Measurements from ENCODE around the gene STAT5B. TPM values are rescaled to one million over a fixed set of nuclear protein-coding genes. Genes with fewer than 3 reads are reported as not detected.

STAT5B gene
- total and polyA plus RNA-seq, 2 of the 13 experiments (the other 11 are each of a cell fraction or from before 2014, with no cell fraction given) = 21.0 to 42.8 TPM

DNA sequence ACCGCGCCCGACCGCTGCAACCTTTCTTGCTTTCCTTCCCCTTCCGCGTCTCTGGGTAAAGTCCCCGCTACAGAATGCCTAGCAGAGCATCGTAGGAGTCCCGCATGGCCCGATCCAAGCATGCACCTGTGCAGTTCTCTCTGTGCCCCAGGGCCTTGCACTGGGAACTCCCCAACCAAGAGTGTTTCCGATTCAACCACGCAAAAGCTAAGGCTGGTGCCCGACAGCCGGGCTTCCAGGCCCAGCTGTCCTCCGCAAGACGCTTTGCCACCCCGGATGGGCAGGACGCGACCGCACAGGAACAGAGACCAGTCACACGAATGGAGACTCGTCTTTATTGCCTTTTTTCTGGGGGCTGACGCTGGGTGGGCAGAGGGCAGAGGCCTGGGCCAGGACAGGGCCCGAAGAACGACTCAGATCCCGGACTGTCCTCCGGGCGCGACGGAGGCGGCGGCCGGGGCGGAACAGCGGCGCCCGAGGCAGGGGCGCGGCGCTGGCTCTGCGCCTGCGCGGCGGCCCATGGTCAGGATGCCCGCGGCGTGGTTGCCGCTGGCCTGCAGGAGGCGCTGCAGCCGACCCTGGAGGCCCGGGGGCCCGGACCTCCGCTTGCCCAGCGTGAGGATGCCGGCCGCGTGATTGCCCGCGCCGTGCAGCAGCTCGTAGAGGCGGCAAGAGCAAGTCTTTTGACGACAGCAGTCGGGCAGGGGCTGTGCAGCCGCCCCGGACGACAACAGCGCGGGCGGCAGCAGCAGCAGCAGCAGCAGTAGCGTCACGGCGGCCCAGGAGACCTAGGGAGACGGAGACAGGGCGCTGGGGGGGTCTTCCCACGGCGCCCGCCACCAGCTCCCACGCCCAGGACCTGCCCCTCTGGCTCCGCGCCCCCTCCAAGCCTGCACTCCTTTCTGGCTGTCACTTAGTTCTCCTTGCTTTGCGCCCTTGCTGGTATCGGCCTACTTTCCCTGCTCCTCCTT is 92.2 kb downstream of the STAT5B start (continued):
- peak; percentile 93 for TF ChIP-seq NR1H2 (CRISPR knock-in tag; IDR thresholded peaks at IDR 0.05; ENCODE audit: borderline replicate concordance, low read depth)
- peak; percentile 37; the same call in 1 of the 2 replicates for TF ChIP-seq ZNF383 (CRISPR knock-in tag; IDR thresholded peaks at IDR 0.05; ENCODE audit: borderline replicate concordance)
- TF ChIP-seq RFXAP (CRISPR knock-in tag; IDR thresholded peaks at IDR 0.05; ENCODE audit: borderline replicate concordance) = peak; percentile 93
- 0 out of 2 replicates have a peak, but pooled peaks have one; percentile 48 for TF ChIP-seq PCBP1 (IDR thresholded peaks at IDR 0.05; ENCODE audit: borderline replicate concordance, low read depth, low read length)
- TF ChIP-seq, protein P1, sequence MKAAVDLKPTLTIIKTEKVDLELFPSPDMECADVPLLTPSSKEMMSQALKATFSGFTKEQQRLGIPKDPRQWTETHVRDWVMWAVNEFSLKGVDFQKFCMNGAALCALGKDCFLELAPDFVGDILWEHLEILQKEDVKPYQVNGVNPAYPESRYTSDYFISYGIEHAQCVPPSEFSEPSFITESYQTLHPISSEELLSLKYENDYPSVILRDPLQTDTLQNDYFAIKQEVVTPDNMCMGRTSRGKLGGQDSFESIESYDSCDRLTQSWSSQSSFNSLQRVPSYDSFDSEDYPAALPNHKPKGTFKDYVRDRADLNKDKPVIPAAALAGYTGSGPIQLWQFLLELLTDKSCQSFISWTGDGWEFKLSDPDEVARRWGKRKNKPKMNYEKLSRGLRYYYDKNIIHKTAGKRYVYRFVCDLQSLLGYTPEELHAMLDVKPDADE (CRISPR knock-in tag; IDR thresholded peaks at IDR 0.05) = peak; percentile 91; the same call in 1 of the 2 replicates
- TF ChIP-seq MTA1 (CRISPR knock-in tag; IDR thresholded peaks at IDR 0.05; ENCODE audit: borderline replicate concordance) = peak; percentile 26; the same call in 1 of the 2 replicates
- peak; percentile 96 for TF ChIP-seq ZNF30 (CRISPR knock-in tag; IDR thresholded peaks at IDR 0.05)
- peak; percentile 64; the same call in 1 of the 2 replicates for TF ChIP-seq ZFP36L1 (CRISPR knock-in tag; IDR thresholded peaks at IDR 0.05)
- TF ChIP-seq TEAD3 (CRISPR knock-in tag; optimal IDR thresholded peaks at IDR 0.05; ENCODE audit: borderline replicate concordance) = peak; percentile 42
- no peak for TF ChIP-seq SRF (IDR thresholded peaks at IDR 0.05; ENCODE audit: low read depth, low read length)
- peak; percentile 9; the same call in 1 of the 2 replicates for TF ChIP-seq ZNF83 (CRISPR knock-in tag; IDR thresholded peaks at IDR 0.05; ENCODE audit: borderline replicate concordance)
- TF ChIP-seq, protein P2, sequence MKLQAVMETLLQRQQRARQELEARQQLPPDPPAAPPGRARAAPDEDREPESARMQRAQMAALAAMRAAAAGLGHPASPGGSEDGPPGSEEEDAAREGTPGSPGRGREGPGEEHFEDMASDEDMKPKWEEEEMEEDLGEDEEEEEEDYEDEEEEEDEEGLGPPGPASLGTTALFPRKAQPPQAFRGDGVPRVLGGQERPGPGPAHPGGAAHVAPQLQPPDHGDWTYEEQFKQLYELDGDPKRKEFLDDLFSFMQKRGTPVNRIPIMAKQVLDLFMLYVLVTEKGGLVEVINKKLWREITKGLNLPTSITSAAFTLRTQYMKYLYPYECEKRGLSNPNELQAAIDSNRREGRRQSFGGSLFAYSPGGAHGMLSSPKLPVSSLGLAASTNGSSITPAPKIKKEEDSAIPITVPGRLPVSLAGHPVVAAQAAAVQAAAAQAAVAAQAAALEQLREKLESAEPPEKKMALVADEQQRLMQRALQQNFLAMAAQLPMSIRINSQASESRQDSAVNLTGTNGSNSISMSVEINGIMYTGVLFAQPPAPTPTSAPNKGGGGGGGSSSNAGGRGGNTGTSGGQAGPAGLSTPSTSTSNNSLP (IDR thresholded peaks at IDR 0.05; ENCODE audit: low read depth, low read length) = no peak
- 0 out of 2 replicates have a peak, but pooled peaks have one; percentile 30 for TF ChIP-seq JUN (CRISPR knock-in tag; IDR thresholded peaks at IDR 0.05)
- TF ChIP-seq ATRX (CRISPR knock-in tag; IDR thresholded peaks at IDR 0.05; ENCODE audit: borderline replicate concordance) = no peak
- TF ChIP-seq RELA (CRISPR knock-in tag; IDR thresholded peaks at IDR 0.05) = no peak; the same call in 1 of the 2 replicates
- TF ChIP-seq KDM5B (CRISPR knock-in tag; IDR thresholded peaks at IDR 0.05; ENCODE audit: borderline replicate concordance) = peak; percentile 99
- peak; percentile 93; the same call in 1 of the 2 replicates for TF ChIP-seq BRCA1 (CRISPR knock-in tag; IDR thresholded peaks at IDR 0.05)
- peak; percentile 96 for TF ChIP-seq KLF12 (CRISPR knock-in tag; IDR thresholded peaks at IDR 0.05; ENCODE audit: borderline replicate concordance)
- TF ChIP-seq, protein P3, sequence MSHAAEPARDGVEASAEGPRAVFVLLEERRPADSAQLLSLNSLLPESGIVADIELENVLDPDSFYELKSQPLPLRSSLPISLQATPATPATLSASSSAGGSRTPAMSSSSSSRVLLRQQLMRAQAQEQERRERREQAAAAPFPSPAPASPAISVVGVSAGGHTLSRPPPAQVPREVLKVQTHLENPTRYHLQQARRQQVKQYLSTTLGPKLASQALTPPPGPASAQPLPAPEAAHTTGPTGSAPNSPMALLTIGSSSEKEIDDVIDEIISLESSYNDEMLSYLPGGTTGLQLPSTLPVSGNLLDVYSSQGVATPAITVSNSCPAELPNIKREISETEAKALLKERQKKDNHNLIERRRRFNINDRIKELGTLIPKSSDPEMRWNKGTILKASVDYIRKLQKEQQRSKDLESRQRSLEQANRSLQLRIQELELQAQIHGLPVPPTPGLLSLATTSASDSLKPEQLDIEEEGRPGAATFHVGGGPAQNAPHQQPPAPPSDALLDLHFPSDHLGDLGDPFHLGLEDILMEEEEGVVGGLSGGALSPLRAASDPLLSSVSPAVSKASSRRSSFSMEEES (CRISPR knock-in tag; IDR thresholded peaks at IDR 0.05) = no peak; the same call in none of the 2 replicates
- TF ChIP-seq ZFYVE20 (CRISPR knock-in tag; IDR thresholded peaks at IDR 0.05; ENCODE audit: borderline replicate concordance, low read depth) = peak; percentile 85
- TF ChIP-seq ZFY (CRISPR knock-in tag; IDR thresholded peaks at IDR 0.05) = peak; percentile 99
- peak; percentile 82 for TF ChIP-seq MEIS2 (CRISPR knock-in tag; IDR thresholded peaks at IDR 0.05)
- no peak for TF ChIP-seq NBN (conservative IDR thresholded peaks at IDR 0.05)
- peak; percentile 73 for TF ChIP-seq MYNN (CRISPR knock-in tag; IDR thresholded peaks at IDR 0.05; ENCODE audit: low read depth)
